ENCODE results near the gene NACC1.

DNA sequence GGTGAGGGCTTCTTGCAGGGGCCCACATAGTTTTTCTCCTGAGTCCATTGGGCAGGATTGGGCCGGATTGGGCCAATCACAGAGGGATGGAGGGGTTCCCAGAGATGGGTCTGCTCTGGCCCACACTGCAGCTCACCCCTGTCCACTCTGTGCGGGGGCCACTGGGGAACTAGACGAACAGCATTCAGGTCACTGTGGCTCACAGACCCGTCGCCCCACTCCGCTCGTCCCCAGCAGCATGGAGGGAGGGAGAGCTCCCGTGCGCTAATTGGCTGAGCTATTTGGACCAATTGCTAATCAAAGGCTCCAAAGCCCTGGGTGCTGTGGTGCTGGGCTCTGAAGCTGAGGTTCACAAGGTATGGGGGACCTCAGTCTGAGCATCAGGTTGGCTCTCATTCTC lies 11.3 kb downstream of the NACC1 start:
- TF ChIP-seq, protein P1, sequence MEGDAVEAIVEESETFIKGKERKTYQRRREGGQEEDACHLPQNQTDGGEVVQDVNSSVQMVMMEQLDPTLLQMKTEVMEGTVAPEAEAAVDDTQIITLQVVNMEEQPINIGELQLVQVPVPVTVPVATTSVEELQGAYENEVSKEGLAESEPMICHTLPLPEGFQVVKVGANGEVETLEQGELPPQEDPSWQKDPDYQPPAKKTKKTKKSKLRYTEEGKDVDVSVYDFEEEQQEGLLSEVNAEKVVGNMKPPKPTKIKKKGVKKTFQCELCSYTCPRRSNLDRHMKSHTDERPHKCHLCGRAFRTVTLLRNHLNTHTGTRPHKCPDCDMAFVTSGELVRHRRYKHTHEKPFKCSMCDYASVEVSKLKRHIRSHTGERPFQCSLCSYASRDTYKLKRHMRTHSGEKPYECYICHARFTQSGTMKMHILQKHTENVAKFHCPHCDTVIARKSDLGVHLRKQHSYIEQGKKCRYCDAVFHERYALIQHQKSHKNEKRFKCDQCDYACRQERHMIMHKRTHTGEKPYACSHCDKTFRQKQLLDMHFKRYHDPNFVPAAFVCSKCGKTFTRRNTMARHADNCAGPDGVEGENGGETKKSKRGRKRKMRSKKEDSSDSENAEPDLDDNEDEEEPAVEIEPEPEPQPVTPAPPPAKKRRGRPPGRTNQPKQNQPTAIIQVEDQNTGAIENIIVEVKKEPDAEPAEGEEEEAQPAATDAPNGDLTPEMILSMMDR (optimal IDR thresholded peaks at IDR 0.05 in 1 of 3, IDR thresholded peaks at IDR 0.05 in 1 of 3, conservative IDR thresholded peaks at IDR 0.05 in 1 of 3; ENCODE audit: extremely low read depth in 1 of 3, insufficient read depth in 2 of 3, low read length in 3 of 3): no peak
- no peak for TF ChIP-seq EZH2 (IDR thresholded peaks at IDR 0.05; ENCODE audit: low read length)
